ENCODE measurements around the gene MRPS34.

- TF ChIP-seq POLR2A (IDR thresholded peaks at IDR 0.05; ENCODE audit: low read depth, low read length), result no peak
- TF ChIP-seq POLR2AphosphoS5 (IDR thresholded peaks at IDR 0.05; ENCODE audit: low read depth, low read length), result no peak
- no peak for TF ChIP-seq SPI1 (IDR thresholded peaks at IDR 0.05; ENCODE audit: low read depth, low read length)
- TF ChIP-seq POU2F2 (IDR thresholded peaks at IDR 0.05; ENCODE audit: low read depth, low read length), result no peak
- no peak for TF ChIP-seq TAF1 (IDR thresholded peaks at IDR 0.05; ENCODE audit: low read depth, low read length)
Observed at GRCh38 chr16:1758923-1759322, 14.0 kb downstream of the MRPS34 start.

All from GM12891 (cell line).